Spleen (tissue), 11 donors: ENCODE data around the gene DNAJC7. TPM values are rescaled to one million over a fixed set of nuclear protein-coding genes. Genes with fewer than 3 reads are reported as not detected.

Experiments
- DNase-seq: peaks from one replicate; pipeline ENCODE4 v3.0.0-alpha.2; 2020
- H3K27ac ChIP-seq, 8 donors: fragments of 200-600 bp; sonication (generic) in 7 of 8; 1 replicate in 4 of 8; 2 replicates in 4 of 8; pipeline versions ENCODE4 v1.5.0 to v1.8.0; 2016 to 2021; ENCODE audit warnings: inconsistent platforms in 4 of 8, mild to moderate bottlenecking in 4 of 8, moderate library complexity in 1 of 8
- H3K27me3 ChIP-seq, 7 donors: fragments of 200-600 bp; sonication (generic) in 6 of 7; replicated peaks in 1 of 7; 1 replicate in 4 of 7; 2 replicates in 3 of 7; pipeline versions ENCODE4 v1.5.0 to v1.8.0; 2016 to 2021; ENCODE audit warnings: inconsistent platforms in 3 of 7, mild to moderate bottlenecking in 1 of 7
- H3K36me3 ChIP-seq, 6 donors: fragments of 200-600 bp; sonication (generic) in 5 of 6; 1 replicate in 4 of 6; 2 replicates in 2 of 6; pipeline versions ENCODE4 v1.5.0 to v1.8.0; 2016 to 2021; ENCODE audit warnings: inconsistent platforms in 2 of 6
- H3K4me1 ChIP-seq, 6 donors: fragments of 200-600 bp; sonication (generic) in 5 of 6; 1 replicate in 3 of 6; 2 replicates in 3 of 6; pipeline versions ENCODE4 v1.5.0 to v1.8.0; 2016 to 2021; ENCODE audit warnings: inconsistent platforms in 3 of 6
- H3K4me3 ChIP-seq, 8 donors: fragments of 200-600 bp; sonication (generic) in 7 of 8; 1 replicate in 4 of 8; 2 replicates in 4 of 8; pipeline versions ENCODE4 v1.5.0 to v1.8.0; 2016 to 2021; ENCODE audit warnings: inconsistent platforms in 4 of 8, mild to moderate bottlenecking in 4 of 8, moderate library complexity in 2 of 8
- H3K9me3 ChIP-seq, 8 donors: fragments of 200-600 bp; sonication (generic) in 7 of 8; 1 replicate in 4 of 8; 2 replicates in 4 of 8; pipeline versions ENCODE4 v1.5.0 to v1.8.0; 2016 to 2021; ENCODE audit warnings: inconsistent platforms in 4 of 8
- POLR2A ChIP-seq, 3 donors: fragments of 450-650 bp; IDR thresholded peaks; one replicate each; pipeline ENCODE4 v1.5.1; 2017; ENCODE audit warnings: antibody characterized with exemption in 3 of 3, mild to moderate bottlenecking in 1 of 3
- POLR2AphosphoS5 ChIP-seq, 3 donors: sonication (generic); formaldehyde crosslinking; IDR thresholded peaks; one replicate each; pipeline ENCODE4 v1.5.1; 2017; ENCODE audit warnings: antibody characterized with exemption in 3 of 3
- WGBS, 5 donors: extraction: QIAGEN DNeasy Blood & Tissue Kit in 3 of 5; methylation state at CpG; one replicate each; pipeline versions ENCODE4 v1.1.5 to v1.1.7; 2013 to 2018; 5-methylcytosine and 5-hydroxymethylcytosine counted together
- intact Hi-C: fragments of 100-400 bp; cut with DNase I; formaldehyde crosslinking; loops from one replicate; pipeline ENCODE4 v1.15.0; 2023; ENCODE audit warnings: low total_unique reads
- polyA plus RNA-seq, 3 donors: library from polyadenylated mRNA; stranded (reverse); fragments of 200-250 nt; gene quantifications; one replicate each; pipeline ENCODE4 v1.2.1, GENCODE V29; 2013
- total RNA-seq, 7 donors: library from RNA; depleted of rRNA in 3 of 7; stranded (reverse); fragments of >200 nt in 3 of 7; fragmentation: NEBNext Ultra II Directional in 4 of 7; extraction: Animal tissue kit (Norgen Biotek cat#: 25700) in 4 of 7; gene quantifications; one replicate each; pipeline versions ENCODE4 v1.1.0 to v1.2.1, GENCODE V29; 2016 to 2021
- TF ChIP-seq, protein P1 (sequence below), 11 experiments: fragments of 200-600 bp in 7 of 11; fragments of 450-650 bp in 4 of 11; sonication (generic) in 4 of 11; IDR thresholded peaks in 8 of 11; conservative IDR thresholded peaks in 3 of 11; 1 replicate in 7 of 11; 2 replicates in 4 of 11; pipeline versions ENCODE4 v1.4.0 to v1.8.0; 2016 to 2021; ENCODE audit warnings: antibody characterized with exemption in 11 of 11, inconsistent platforms in 4 of 11, mild to moderate bottlenecking in 1 of 11
- donor health status: healthy with polysubstance abuse.
- donor health status: DM: no; HTN: no; CAD: no; lungs with moderate emphysema.
- donor health status: DM: no; HTN: no; CAD: no.
- donor health status: Bipolar disorder and iron deficiency.
- donor health status: healthy.
- donor health status: DM: no; HTN: no; CAD: no.
- donor health status: DM: yes; HTN: yes; CAD: no.

Gene DNAJC7
- total and polyA plus RNA-seq, 10 donors, result 60.6 to 108 (median 79.2) TPM

GRCh38 chr17:41967921-41968578 is 49.2 kb downstream of the DNAJC7 start:
- Histone ChIP-seq H3K27ac (peak overlapping the region in 6 of 8 donors; percentile 81 to 93 (median 90)), H3K4me3 (peak overlapping the region in 6 of 8 donors; percentile 75 to 94 (median 88)), H3K36me3 (peaks cover 0 to 51% (median 25%) of the 10 kb centered on the region in 6 donors), H3K9me3 (no peaks in the 10 kb centered on the region), H3K4me1 (peaks cover 13 to 80% (median 56%) of the 10 kb centered on the region in 6 donors), H3K27me3 (no peaks in the 10 kb centered on the region)
- intact Hi-C loops, result loop anchor here (10.0 kb wide), 1 partner anchor 47 kb away; the partner anchor contains the start of gene DNAJC7
- whole genome bisulfite sequencing, 5 donors, result 86 to 96% (median 90%) methylated on average over 34 to 37 of the region's 37 CpGs
- DNase-seq, result peak; percentile 78
- TF ChIP-seq, protein P1, sequence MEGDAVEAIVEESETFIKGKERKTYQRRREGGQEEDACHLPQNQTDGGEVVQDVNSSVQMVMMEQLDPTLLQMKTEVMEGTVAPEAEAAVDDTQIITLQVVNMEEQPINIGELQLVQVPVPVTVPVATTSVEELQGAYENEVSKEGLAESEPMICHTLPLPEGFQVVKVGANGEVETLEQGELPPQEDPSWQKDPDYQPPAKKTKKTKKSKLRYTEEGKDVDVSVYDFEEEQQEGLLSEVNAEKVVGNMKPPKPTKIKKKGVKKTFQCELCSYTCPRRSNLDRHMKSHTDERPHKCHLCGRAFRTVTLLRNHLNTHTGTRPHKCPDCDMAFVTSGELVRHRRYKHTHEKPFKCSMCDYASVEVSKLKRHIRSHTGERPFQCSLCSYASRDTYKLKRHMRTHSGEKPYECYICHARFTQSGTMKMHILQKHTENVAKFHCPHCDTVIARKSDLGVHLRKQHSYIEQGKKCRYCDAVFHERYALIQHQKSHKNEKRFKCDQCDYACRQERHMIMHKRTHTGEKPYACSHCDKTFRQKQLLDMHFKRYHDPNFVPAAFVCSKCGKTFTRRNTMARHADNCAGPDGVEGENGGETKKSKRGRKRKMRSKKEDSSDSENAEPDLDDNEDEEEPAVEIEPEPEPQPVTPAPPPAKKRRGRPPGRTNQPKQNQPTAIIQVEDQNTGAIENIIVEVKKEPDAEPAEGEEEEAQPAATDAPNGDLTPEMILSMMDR (IDR thresholded peaks at IDR 0.05 in 8 of 11, conservative IDR thresholded peaks at IDR 0.05 in 3 of 11), result no peak
- peak; percentile 48 to 80 (median 54) for TF ChIP-seq POLR2AphosphoS5 (IDR thresholded peaks at IDR 0.05)

DNA sequence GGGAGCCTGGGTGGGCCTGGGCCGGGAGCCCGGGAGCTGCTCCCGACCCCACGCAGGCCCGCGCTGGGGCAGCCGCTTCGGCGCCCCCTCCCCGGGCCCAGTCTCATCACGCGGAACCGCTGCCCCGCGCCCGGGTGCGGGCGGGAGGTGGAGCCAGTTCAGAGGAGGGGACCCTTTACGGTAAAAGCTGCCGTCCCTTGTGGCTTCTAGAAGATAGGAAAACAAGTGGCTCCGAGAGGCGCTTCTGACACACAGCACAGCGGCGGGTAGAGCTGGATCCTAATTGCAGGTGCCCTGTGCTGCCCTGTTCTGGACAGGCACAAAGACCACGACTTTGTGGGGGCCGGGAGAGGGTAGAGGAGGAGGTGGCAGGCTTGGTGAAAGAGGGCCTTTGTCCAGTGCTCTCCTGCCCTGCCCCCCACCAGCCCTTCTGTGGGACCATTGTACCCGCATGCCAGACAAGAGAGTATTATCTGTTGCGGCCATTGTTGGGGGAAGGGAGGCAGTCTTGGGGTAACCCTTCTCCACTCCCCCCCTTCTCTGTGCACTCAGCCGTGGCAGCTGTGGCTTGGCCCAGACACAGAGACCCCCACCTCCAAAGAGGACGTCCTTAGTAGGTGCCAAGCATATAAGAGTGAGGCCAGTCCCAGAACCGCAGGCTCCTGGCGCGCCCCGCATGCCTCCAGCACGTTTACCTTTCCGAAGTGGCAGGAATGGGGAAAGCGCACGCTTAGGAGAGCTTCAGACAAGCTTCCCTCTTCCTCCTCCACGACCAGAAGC is 49.9 kb downstream of the DNAJC7 start:
- H3K27ac ChIP-seq, result peak overlapping the region; percentile 81 to 93 (median 90)
- H3K36me3 ChIP-seq, result peaks cover 0 to 44% (median 18%) of the 10 kb centered on the region in 6 donors
- intact Hi-C loops, result loop anchor here (10.0 kb wide), 1 partner anchor 47 kb away; the partner anchor contains the start of gene DNAJC7
- DNase-seq, result peak; percentile 82
- no peaks in the 10 kb centered on the region for H3K9me3 ChIP-seq
- H3K4me1 ChIP-seq, result peaks cover 13 to 76% (median 57%) of the 10 kb centered on the region in 6 donors
- no peak for TF ChIP-seq POLR2A (IDR thresholded peaks at IDR 0.05)
- TF ChIP-seq POLR2AphosphoS5 (IDR thresholded peaks at IDR 0.05), result no peak
- TF ChIP-seq, protein P1 (IDR thresholded peaks at IDR 0.05 in 8 of 11, conservative IDR thresholded peaks at IDR 0.05 in 3 of 11), result no peak
- H3K4me3 ChIP-seq, result peak overlapping the region; percentile 75 to 95 (median 88)
- WGBS, 5 donors, result 21 to 38% (median 26%) methylated on average over 15 to 39 of the region's 39 CpGs
- H3K27me3 ChIP-seq, result no peaks in the 10 kb centered on the region

- Histone ChIP-seq H3K27me3 (no peaks in the 10 kb centered on the region), H3K4me3 (peak within 1 kb of the TSS; percentile 75 to 95 (median 88)), H3K9me3 (no peaks in the 10 kb centered on the region), H3K4me1 (peaks cover 13 to 69% (median 54%) of the 10 kb centered on the region in 6 donors), H3K27ac (peak within 1 kb of the TSS; percentile 81 to 93 (median 90)), H3K36me3 (peaks cover 0 to 36% (median 12%) of the 10 kb centered on the region in 6 donors)
- DNase-seq, result peak; percentile 96
- WGBS, 5 donors, result 0 to 1% (median 0%) methylated on average over 33 to 71 of the region's 71 CpGs
- intact Hi-C loops, result loop anchor here (10.0 kb wide), 1 partner anchor 48 kb away; the partner anchor contains the start of gene DNAJC7
- TF ChIP-seq POLR2AphosphoS5 (IDR thresholded peaks at IDR 0.05) (peak; percentile 90 to 94 (median 93)), POLR2A (IDR thresholded peaks at IDR 0.05) (peak in 2 of 3 donors; percentile 27 to 59)
- TF ChIP-seq, protein P1 (IDR thresholded peaks at IDR 0.05 in 8 of 11, conservative IDR thresholded peaks at IDR 0.05 in 3 of 11), result peak in 4 of 11 experiments; percentile 6 to 49 (median 36)
Measured at GRCh38 chr17:41966463-41967140, 50.6 kb downstream of the DNAJC7 start, which contains the start of gene CNP. TSS of gene CNP (plus strand) at chr17:41966795. CDS start at chr17:41966885, 90 bp downstream.
